Body of pancreas (tissue), 4 donors: ENCODE measurements around the gene KRT38. TPM values are rescaled to one million over a fixed set of nuclear protein-coding genes. Genes with fewer than 3 reads are reported as not detected.
"Not testable (repeated sequence)": the region's sequence is repeated elsewhere in the genome, so short reads cannot be mapped to it uniquely, and the experiment has no call there.

ENCODE experiments used
- ATAC-seq: fragments of 150-250 bp; one replicate; pipeline ENCODE4 v1.9.1; 2016
- DNase-seq, 4 donors: peaks; one replicate each; pipeline ENCODE4 v3.0.0-alpha.2; 2019
- H3K27ac ChIP-seq, 4 donors: fragments of 200-600 bp; sonication (generic); 1 replicate in 3 of 4; 2 replicates in 1 of 4; pipeline versions ENCODE4 v1.5.1 to v1.6.1; 2016 to 2019; ENCODE audit warnings: mild to moderate bottlenecking in 1 of 4, mixed read lengths in 1 of 4, moderate library complexity in 1 of 4
- H3K27me3 ChIP-seq, 2 donors: fragments of 200-600 bp; sonication (generic); one replicate each; pipeline ENCODE4 v1.6.0; 2016; ENCODE audit warnings: mild to moderate bottlenecking in 1 of 2
- H3K36me3 ChIP-seq, 2 donors: fragments of 200-600 bp; sonication (generic); replicated peaks in 1 of 2; 2 replicates each; pipeline ENCODE4 v1.5.1; 2016; ENCODE audit warnings: low read depth in 2 of 2; ENCODE audit not compliant: insufficient read depth in 1 of 2
- H3K4me1 ChIP-seq: fragments of 200-600 bp; sonication (generic); one replicate; pipeline ENCODE4 v1.6.0; 2016
- H3K4me3 ChIP-seq, 2 donors: fragments of 200-600 bp; sonication (generic); 1 replicate in 1 of 2; 2 replicates in 1 of 2; pipeline ENCODE4 v1.5.1; 2016 to 2019
- H3K9me3 ChIP-seq, 3 donors: fragments of 200-600 bp; sonication (generic); 1 replicate in 2 of 3; 2 replicates in 1 of 3; pipeline ENCODE4 v1.5.1; 2016
- POLR2A ChIP-seq, 3 donors: fragments of 450-650 bp; IDR thresholded peaks; one replicate each; pipeline ENCODE4 v1.6.1; 2016; ENCODE audit warnings: antibody characterized with exemption in 3 of 3, mild to moderate bottlenecking in 2 of 3
- WGBS, 2 donors: methylation state at CpG; one replicate each; pipeline ENCODE4 v1.1.5; 2017; 5-methylcytosine and 5-hydroxymethylcytosine counted together
- intact Hi-C: fragments of 100-400 bp; cut with DNase I; formaldehyde crosslinking; loops from one replicate; pipeline ENCODE4 v1.15.1; 2023
- total RNA-seq, 2 donors: library from RNA; depleted of rRNA; stranded (reverse); fragments of >200 nt; gene quantifications; one replicate each; pipeline ENCODE4 v1.1.0, GENCODE V29; 2016
- TF ChIP-seq, protein P1 (sequence below), 7 experiments: fragments of 450-650 bp in 4 of 7; fragments of 200-600 bp in 3 of 7; sonication (generic) in 3 of 7; IDR thresholded peaks; one replicate each; pipeline ENCODE4 v1.5.1; 2016 to 2019; ENCODE audit warnings: antibody characterized with exemption in 7 of 7

KRT38 gene
- total RNA-seq, 2 donors from 2014 or later, result not detected

DNA sequence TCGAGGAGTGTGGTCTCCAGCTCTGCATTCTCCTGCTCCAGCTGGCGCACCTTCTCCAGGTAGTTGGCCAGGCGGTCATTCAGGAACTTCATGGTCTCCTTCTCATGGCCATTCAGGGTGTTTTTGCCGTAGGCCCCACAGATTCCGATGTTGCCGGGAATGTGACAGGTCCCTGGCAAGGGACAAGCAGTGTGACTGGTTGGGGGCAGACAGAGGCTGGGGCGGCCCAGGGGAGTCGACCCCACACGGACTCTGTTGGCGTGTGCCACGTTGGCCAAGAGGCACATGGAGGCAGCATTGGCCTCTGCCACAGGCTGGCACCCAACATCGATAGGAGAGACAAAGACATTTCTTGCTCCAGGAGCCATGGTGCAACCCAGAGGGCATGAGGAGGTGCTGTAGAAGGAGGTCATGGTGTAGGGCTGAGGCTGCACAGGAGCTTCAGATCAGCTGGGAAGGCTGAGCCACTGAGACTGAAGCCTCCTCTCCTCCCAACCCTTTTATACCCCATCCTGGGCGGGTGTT is 16.6 kb downstream of the KRT38 start, which contains the start of gene KRT37:
TSS of gene KRT37 (minus strand) at position 475 of the 525 bp plus-strand sequence. CDS start at position 413, 62 bp downstream.
- TF ChIP-seq, protein P1, sequence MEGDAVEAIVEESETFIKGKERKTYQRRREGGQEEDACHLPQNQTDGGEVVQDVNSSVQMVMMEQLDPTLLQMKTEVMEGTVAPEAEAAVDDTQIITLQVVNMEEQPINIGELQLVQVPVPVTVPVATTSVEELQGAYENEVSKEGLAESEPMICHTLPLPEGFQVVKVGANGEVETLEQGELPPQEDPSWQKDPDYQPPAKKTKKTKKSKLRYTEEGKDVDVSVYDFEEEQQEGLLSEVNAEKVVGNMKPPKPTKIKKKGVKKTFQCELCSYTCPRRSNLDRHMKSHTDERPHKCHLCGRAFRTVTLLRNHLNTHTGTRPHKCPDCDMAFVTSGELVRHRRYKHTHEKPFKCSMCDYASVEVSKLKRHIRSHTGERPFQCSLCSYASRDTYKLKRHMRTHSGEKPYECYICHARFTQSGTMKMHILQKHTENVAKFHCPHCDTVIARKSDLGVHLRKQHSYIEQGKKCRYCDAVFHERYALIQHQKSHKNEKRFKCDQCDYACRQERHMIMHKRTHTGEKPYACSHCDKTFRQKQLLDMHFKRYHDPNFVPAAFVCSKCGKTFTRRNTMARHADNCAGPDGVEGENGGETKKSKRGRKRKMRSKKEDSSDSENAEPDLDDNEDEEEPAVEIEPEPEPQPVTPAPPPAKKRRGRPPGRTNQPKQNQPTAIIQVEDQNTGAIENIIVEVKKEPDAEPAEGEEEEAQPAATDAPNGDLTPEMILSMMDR (IDR thresholded peaks at IDR 0.05), result no peak
- TF ChIP-seq POLR2A (IDR thresholded peaks at IDR 0.05), result no peak
- no peaks in the 10 kb centered on the region for H3K9me3 ChIP-seq
- no peak within 1 kb of the TSS for H3K4me3 ChIP-seq
- WGBS, 2 donors, result 66 to 67% methylated on average over 3 to 13 of the region's 13 CpGs
- intact Hi-C loops, result no loop called here
- no peaks in the 10 kb centered on the region for H3K4me1 ChIP-seq
- DNase-seq (no peak), ATAC-seq (no peak)
- H3K36me3 ChIP-seq, result no peaks in the 10 kb centered on the region
- H3K27me3 ChIP-seq, result no peaks in the 10 kb centered on the region
- H3K27ac ChIP-seq, result no peak within 1 kb of the TSS

DNA sequence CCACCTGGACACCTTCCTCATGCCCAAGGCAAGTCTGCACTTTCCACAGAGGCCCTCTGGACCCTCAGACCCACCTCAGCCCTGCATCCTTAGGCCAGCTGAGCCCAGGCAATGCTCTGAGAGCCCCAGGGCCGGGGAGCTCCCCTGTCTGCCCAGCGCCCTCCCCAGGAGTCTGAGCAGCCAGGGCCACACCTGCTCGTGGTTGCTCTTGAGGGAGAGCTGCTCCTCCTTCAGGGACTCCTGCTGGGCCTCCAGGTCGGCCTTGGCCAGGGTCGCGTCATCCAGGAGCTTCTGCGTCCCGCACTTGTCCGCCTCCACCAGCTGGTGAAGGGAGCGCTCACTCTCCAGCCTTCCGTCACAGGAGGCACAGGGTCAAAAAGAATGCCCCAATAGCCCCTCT is 18.2 kb downstream of the KRT38 start:
- H3K4me3 ChIP-seq, H3K9me3 ChIP-seq, intact Hi-C loops, DNase-seq, H3K4me1 ChIP-seq, H3K36me3 ChIP-seq, H3K27ac ChIP-seq, H3K27me3 ChIP-seq, ATAC-seq: not testable (repeated sequence)
- 78 to 100% methylated on average over 4 to 10 of the region's 11 CpGs for WGBS, 2 donors

DNA sequence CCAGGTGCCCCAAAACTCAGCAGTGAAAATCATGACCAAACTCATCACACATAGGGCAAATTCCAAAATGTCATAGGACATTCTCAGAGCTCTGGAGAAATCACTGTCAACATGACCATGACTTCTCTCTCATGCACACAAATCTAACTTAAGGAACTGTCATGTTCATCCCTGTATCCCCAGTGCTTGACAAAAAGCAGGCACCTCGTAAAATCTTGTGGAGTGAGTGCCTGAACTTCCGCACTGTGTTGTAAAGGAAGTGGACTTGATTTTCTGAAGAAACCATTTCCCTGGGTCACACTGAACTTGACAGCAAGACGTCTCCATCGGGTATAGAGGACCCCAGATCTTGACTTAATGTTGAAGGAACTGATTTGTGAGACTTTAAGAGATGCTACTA is 19.2 kb downstream of the KRT38 start:
- DNase-seq (no peak), ATAC-seq (no peak)
- TF ChIP-seq, protein P1 (IDR thresholded peaks at IDR 0.05), result no peak
- Histone ChIP-seq H3K36me3 (no peaks in the 10 kb centered on the region), H3K27me3 (no peaks in the 10 kb centered on the region), H3K27ac (no peak overlapping the region), H3K4me3 (no peak overlapping the region), H3K4me1 (no peaks in the 10 kb centered on the region), H3K9me3 (no peaks in the 10 kb centered on the region)
- intact Hi-C loops, result no loop called here
- 57 to 71% methylated on average over 4 of the region's 4 CpGs for WGBS, 2 donors

DNA sequence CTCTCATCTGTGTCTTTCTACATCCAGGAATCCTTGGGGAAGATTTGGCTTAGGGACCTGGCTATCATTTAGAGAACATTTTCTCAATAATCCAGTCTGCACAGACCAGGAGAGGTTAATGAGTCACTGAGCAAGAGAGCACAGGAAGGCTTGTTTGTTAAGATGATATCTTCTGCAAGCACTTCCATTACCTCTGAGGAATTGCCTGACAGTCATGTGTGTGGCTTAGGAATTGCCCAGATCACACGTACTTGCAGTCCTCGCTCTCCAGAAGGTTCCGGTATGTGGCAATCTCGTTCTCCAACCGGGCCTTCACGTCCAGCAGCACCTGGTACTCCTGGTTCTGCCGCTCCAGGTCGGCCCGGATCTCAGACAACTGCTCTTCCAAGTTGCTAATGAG is 19.7 kb downstream of the KRT38 start:
- intact Hi-C loops, result no loop called here
- TF ChIP-seq, protein P1 (IDR thresholded peaks at IDR 0.05), result no peak
- no peak for TF ChIP-seq POLR2A (IDR thresholded peaks at IDR 0.05)
- Histone ChIP-seq H3K36me3 (no peaks in the 10 kb centered on the region), H3K27me3 (no peaks in the 10 kb centered on the region), H3K9me3 (no peaks in the 10 kb centered on the region), H3K27ac (no peak overlapping the region), H3K4me1 (no peaks in the 10 kb centered on the region), H3K4me3 (no peak overlapping the region)
- WGBS, 2 donors, result 56 to 73% methylated on average over 7 to 9 of the region's 9 CpGs
- no peak for DNase-seq
- ATAC-seq, result no peak

DNA sequence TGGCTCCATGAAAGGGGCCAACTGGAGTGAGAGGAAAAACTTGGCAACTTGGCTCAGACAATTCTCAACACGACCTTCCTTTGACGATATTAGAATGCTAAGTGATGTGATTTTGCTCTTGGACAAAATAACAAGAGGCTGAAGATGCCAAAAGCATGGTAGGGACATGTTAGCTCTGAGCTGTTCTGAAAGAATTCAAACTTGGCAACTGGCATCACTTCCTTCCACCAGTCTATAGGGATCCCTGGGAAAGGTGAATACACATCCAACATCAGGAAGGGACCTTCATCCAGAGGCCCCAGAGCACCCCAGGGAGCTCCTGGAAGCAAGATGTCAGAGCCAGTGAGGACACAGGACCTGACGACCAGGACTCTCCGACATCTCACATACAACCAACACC is 20.6 kb downstream of the KRT38 start:
- no peak overlapping the region for H3K4me3 ChIP-seq
- no peaks in the 10 kb centered on the region for H3K36me3 ChIP-seq
- H3K9me3 ChIP-seq, result no peaks in the 10 kb centered on the region
- no peak for ATAC-seq
- no peaks in the 10 kb centered on the region for H3K27me3 ChIP-seq
- no peak overlapping the region for H3K27ac ChIP-seq
- no peak for TF ChIP-seq POLR2A (IDR thresholded peaks at IDR 0.05)
- TF ChIP-seq, protein P1 (IDR thresholded peaks at IDR 0.05), result no peak
- intact Hi-C loops, result no loop called here
- no peak for DNase-seq
- WGBS, 2 donors, result 53 to 71% methylated on average over 4 of the region's 4 CpGs
- no peaks in the 10 kb centered on the region for H3K4me1 ChIP-seq
